ENCODE results near the gene SPATA2L.

The SPATA2L gene

DNA sequence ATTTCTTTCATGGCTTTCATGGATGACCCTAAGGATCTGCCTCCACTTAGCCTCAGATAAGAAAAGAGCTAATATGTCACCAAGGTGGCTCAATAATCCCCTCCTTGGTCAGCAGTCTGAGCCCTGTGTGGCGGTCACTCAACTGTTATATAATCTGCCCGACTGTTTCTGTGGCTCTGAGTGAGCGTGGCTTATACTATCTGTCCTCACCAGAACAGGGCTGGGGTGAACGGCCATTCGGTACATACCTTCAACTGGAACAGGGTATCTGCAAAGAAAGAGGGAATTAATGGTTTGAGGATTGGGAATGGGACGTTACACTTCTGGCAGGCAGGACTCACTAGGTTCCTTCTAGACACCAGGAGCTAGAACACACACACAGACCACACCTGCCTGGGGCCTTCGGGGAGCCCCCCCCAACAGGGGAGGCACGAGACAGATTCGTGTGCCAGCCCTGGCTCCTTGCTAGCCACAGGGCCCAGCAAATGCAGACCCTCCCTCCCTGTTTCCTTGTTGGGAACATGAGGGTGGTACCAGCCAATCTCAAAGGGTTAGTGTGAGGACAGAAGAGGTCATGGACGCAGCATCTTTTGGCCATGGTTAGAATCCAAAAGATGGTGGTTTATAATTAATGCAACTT lies 47.7 kb downstream of the SPATA2L start:
- FAIRE-seq, result no peak

DNA sequence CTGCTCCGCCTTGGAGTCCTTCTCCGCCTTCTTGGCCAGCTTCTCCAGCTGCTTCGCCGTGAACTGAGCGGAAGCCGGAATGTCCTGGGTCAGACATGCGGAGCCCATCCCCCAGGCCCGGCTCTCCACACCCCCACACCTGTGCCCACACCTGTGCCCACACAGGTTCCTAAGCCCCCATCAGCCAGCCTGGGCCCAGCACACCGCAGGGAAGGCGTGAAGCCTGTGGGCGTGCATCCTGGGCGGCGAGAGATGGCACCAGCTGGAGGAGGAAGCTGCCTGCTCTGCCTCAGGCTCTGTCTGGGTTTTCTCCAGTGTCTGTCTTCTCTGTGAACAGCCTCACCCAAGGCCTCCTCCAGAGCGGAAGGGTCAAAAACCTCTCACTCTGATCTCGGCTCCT lies 49.9 kb downstream of the SPATA2L start:
- FAIRE-seq, result no peak

DNA sequence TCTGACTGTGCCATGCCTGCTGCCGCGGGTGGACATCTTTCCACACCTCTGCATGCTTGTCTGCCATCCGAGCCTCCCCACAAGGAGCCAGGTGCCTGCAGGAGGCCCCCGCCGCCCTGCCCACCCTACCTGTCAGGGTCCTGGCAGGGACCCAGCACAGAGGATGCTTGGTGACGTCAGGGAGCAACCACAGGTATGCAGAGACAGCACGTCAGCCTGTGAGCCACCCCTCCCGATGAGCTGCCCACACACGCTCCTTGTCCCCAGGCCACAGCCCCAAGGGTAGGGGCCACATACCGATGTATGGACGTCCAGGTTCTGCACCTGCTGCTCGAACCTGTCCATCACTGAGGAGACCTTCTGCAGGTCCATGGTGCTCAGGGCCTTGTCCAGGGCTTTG lies 54.6 kb downstream of the SPATA2L start:
- no peak for FAIRE-seq

Data from endometrium (tissue), 2 donors.